ENCODE data around the gene MON1A. TPM values are rescaled to one million over a fixed set of nuclear protein-coding genes. Genes with fewer than 3 reads are reported as not detected.

Gene MON1A
- total RNA-seq, 1 experiment from 2014 or later: 9.0 TPM

DNA sequence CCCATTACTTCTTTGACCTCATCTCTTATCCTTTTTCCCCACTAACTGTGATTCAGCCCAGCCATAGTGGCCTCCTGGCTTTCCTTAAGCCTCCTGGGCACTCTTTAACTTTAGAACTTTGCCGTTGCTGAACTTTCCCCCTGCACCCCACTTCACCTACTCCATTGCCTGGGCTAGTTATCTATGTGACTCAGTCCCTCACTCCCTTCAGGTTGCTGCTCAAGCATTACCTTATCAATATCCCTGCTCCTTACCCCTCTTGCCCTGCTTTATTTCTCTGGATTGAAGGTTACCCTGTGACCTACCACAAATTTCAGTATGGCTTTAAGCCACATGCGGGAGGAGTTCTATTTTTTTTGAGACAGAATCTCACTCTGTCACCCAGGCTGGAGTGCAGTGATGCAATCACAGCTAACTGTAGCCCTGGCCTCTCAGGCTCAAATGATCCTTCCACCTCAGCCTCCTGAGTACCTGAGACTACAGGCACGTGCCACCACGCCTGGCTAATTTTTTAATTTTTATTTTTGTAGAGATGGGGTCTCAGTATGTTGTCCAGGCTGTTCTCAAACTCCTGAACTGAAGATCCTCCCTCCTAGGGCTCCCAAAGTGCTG is 3.4 kb downstream of the MON1A start:
- H3K4me2 ChIP-seq (ENCODE audit: low read length): no peak overlapping the region
- CTCF ChIA-PET: no interaction called here
- no peak overlapping the region for H3K9ac ChIP-seq (ENCODE audit: low read length)
- RAD21 ChIA-PET (ENCODE audit: low non-redundant PET in 1 of 2, low total read pairs in 2 of 2, uncharacterized antibody in 2 of 2, unreplicated experiment in 2 of 2): no interaction called here
- POLR2A ChIA-PET: no interaction called here
- TF ChIP-seq YY1 (IDR thresholded peaks at IDR 0.05; ENCODE audit: extremely low read depth, insufficient replicate concordance, low read depth, low read length) (no peak), EZH2 (IDR thresholded peaks at IDR 0.05) (no peak)
- no peaks in the 10 kb centered on the region for H3K9me3 ChIP-seq (ENCODE audit: control insufficient read depth in 1 of 2, insufficient read depth in 1 of 2, low read depth in 1 of 2, low read length in 2 of 2)
- H3K79me2 ChIP-seq (ENCODE audit: insufficient read depth, low read length): no peaks in the 10 kb centered on the region
- peaks cover 25 to 43% of the 10 kb centered on the region in 2 experiments for H3K4me1 ChIP-seq (ENCODE audit: control insufficient read depth in 1 of 2, insufficient read depth in 2 of 2, low read length in 2 of 2)
- no peaks in the 10 kb centered on the region for H3K36me3 ChIP-seq (ENCODE audit: control insufficient read depth in 1 of 2, insufficient read depth in 2 of 2, low read length in 2 of 2)
- no peak overlapping the region for H2AFZ ChIP-seq (ENCODE audit: low read depth, low read length, poor library complexity, severe bottlenecking)
- H3K27ac ChIP-seq (ENCODE audit: low read depth, low read length): no peak overlapping the region
- no peak overlapping the region for H3K4me3 ChIP-seq (replicated peaks in 1 of 2; ENCODE audit: low read depth in 1 of 2, low read length in 2 of 2)
- no peak for ATAC-seq
- DNase-seq (ENCODE audit: low read depth, low spot score): no peak
- no TSS peak for BruUV-seq (replicated peaks)
- no peaks in the 10 kb centered on the region for H3K9me2 ChIP-seq (ENCODE audit: insufficient read depth)
- H4K20me1 ChIP-seq (ENCODE audit: insufficient read depth): no peaks in the 10 kb centered on the region
- intact Hi-C loops (cut with micrococcal nuclease): no loop called here
- no peaks in the 10 kb centered on the region for H3K27me3 ChIP-seq (ENCODE audit: insufficient read depth, low read length)

DNA sequence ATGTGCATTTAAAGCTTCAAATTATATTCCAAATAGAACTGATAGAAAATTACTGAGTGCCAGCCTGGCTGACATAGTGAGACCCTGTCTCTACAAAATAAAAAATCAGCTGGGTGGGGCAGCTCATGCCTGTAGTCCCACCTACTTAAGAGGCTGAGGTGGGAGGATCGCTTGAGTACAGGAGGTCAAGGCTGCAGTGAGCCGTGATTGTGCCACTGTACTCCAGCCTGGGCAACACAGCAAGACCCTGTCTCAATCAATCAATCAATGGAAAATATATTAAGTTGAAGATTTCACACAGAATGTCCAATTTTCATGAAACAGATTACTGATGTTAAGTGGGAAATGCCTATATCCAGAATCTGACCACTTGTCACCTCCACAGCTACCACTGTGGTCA is 4.1 kb downstream of the MON1A start:
- Histone ChIP-seq H3K79me2 (ENCODE audit: insufficient read depth, low read length) (no peaks in the 10 kb centered on the region), H3K36me3 (ENCODE audit: control insufficient read depth in 1 of 2, insufficient read depth in 2 of 2, low read length in 2 of 2) (no peaks in the 10 kb centered on the region), H3K27me3 (ENCODE audit: insufficient read depth, low read length) (no peaks in the 10 kb centered on the region), H3K9ac (ENCODE audit: low read length) (no peak overlapping the region), H4K20me1 (ENCODE audit: insufficient read depth) (no peaks in the 10 kb centered on the region), H2AFZ (ENCODE audit: low read depth, low read length, poor library complexity, severe bottlenecking) (no peak overlapping the region), H3K4me1 (ENCODE audit: control insufficient read depth in 1 of 2, insufficient read depth in 2 of 2, low read length in 2 of 2) (peaks cover 18 to 35% of the 10 kb centered on the region in 2 experiments), H3K9me3 (ENCODE audit: control insufficient read depth in 1 of 2, insufficient read depth in 1 of 2, low read depth in 1 of 2, low read length in 2 of 2) (no peaks in the 10 kb centered on the region), H3K9me2 (ENCODE audit: insufficient read depth) (no peaks in the 10 kb centered on the region), H3K27ac (ENCODE audit: low read depth, low read length) (no peak overlapping the region), H3K4me2 (ENCODE audit: low read length) (no peak overlapping the region), H3K4me3 (replicated peaks in 1 of 2; ENCODE audit: low read depth in 1 of 2, low read length in 2 of 2) (no peak overlapping the region)
- POLR2A ChIA-PET: interaction anchor here (1.1 to 1.4 kb wide), 4 partner anchors 15 to 25 kb away, joined by 4 to 5 read pairs (median 5); partner anchors contain the start of gene RBM6
- CTCF ChIA-PET: no interaction called here
- intact Hi-C loops (cut with micrococcal nuclease): no loop called here
- TF ChIP-seq, protein P1, sequence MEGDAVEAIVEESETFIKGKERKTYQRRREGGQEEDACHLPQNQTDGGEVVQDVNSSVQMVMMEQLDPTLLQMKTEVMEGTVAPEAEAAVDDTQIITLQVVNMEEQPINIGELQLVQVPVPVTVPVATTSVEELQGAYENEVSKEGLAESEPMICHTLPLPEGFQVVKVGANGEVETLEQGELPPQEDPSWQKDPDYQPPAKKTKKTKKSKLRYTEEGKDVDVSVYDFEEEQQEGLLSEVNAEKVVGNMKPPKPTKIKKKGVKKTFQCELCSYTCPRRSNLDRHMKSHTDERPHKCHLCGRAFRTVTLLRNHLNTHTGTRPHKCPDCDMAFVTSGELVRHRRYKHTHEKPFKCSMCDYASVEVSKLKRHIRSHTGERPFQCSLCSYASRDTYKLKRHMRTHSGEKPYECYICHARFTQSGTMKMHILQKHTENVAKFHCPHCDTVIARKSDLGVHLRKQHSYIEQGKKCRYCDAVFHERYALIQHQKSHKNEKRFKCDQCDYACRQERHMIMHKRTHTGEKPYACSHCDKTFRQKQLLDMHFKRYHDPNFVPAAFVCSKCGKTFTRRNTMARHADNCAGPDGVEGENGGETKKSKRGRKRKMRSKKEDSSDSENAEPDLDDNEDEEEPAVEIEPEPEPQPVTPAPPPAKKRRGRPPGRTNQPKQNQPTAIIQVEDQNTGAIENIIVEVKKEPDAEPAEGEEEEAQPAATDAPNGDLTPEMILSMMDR (IDR thresholded peaks at IDR 0.05 in 2 of 3, conservative IDR thresholded peaks at IDR 0.05 in 1 of 3; ENCODE audit: borderline replicate concordance in 1 of 3, insufficient read depth in 1 of 3, low read depth in 2 of 3, low read length in 2 of 3): no peak
- no peak for TF ChIP-seq SIN3A (IDR thresholded peaks at IDR 0.05; ENCODE audit: low read depth)
- no peak for TF ChIP-seq ZNF274 (IDR thresholded peaks at IDR 0.05; ENCODE audit: low read depth, low read length)
- TF ChIP-seq RAD21 (IDR thresholded peaks at IDR 0.05; ENCODE audit: low read depth): no peak
- TF ChIP-seq POLR2AphosphoS5 (IDR thresholded peaks at IDR 0.05; ENCODE audit: low read depth, low read length): no peak
- no peak for TF ChIP-seq MAX (IDR thresholded peaks at IDR 0.05)
- TF ChIP-seq, protein P2, sequence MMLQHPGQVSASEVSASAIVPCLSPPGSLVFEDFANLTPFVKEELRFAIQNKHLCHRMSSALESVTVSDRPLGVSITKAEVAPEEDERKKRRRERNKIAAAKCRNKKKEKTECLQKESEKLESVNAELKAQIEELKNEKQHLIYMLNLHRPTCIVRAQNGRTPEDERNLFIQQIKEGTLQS (IDR thresholded peaks at IDR 0.05): no peak
- TF ChIP-seq POLR2A (IDR thresholded peaks at IDR 0.05; ENCODE audit: borderline replicate concordance, extremely low read depth, insufficient read depth, insufficient read length): no peak
- TF ChIP-seq ELF1 (IDR thresholded peaks at IDR 0.05; ENCODE audit: borderline replicate concordance, low read depth): no peak
- TF ChIP-seq ZFX (IDR thresholded peaks at IDR 0.05): no peak
- no peak for TF ChIP-seq EZH2 (IDR thresholded peaks at IDR 0.05)
- no TSS peak for BruUV-seq (replicated peaks)
- RAD21 ChIA-PET (ENCODE audit: low non-redundant PET in 1 of 2, low total read pairs in 2 of 2, uncharacterized antibody in 2 of 2, unreplicated experiment in 2 of 2): no interaction called here
- ATAC-seq (no peak), DNase-seq (ENCODE audit: low read depth, low spot score) (no peak)
